GM13976 (cell line): ENCODE results near the gene NPAP1.

Source experiments
- DNase-seq: peaks from one replicate; pipeline ENCODE4 v3.0.0; 2012; ENCODE audit warnings: low spot score
- CTCF ChIP-seq: IDR thresholded peaks from 2 replicates; pipeline ENCODE4 v1.5.1; 2012; ENCODE audit warnings: borderline replicate concordance, mild to moderate bottlenecking; ENCODE audit not compliant: insufficient read depth; ENCODE audit errors: extremely low read depth, missing control alignments, control extremely low read depth
- in situ Hi-C: fragments of 300-500 bp; cut with MboI; formaldehyde crosslinking; loops from one replicate; pipeline ENCODE4 v1.12.0; 2022; ENCODE audit warnings: low sequenced_read_pairs, mixed read lengths, inconsistent platforms; ENCODE audit not compliant: unreplicated experiment

The NPAP1 gene

GRCh38 chr15:24718289-24719082, 42.9 kb downstream of the NPAP1 start:
- in situ Hi-C loops, result no loop called here
- DNase-seq, result no peak
- no peak for TF ChIP-seq CTCF

GRCh38 chr15:24729760-24730159, 54.2 kb downstream of the NPAP1 start:
- in situ Hi-C loops, result no loop called here
- no peak for DNase-seq
- no peak for TF ChIP-seq CTCF
